SKM-1 treated with dmso at 0.1 percent for 144 hours (cell line): ENCODE results near the gene RAD51B.
"Not testable (repeated sequence)": the region's sequence is repeated elsewhere in the genome, so short reads cannot be mapped to it uniquely, and the experiment has no call there.

Experiments used
- DNase-seq: peaks from one replicate; lab custom pipeline; 2025; ENCODE audit not compliant: unreplicated experiment; lab: John Stamatoyannopoulos, UW

Gene RAD51B

GRCh38 chr14:68246074-68246785 lies 426.7 kb downstream of the RAD51B start:
- no peak for DNase-seq

- DNase-seq = no peak
These were observed 427.2 kb downstream of the RAD51B start for GRCh38 chr14:68246786-68247105.

GRCh38 chr14:68247274-68247673 lies 427.7 kb downstream of the RAD51B start:
- DNase-seq = no peak

- peak; percentile 7 for DNase-seq
These were observed 428.2 kb downstream of the RAD51B start for GRCh38 chr14:68247676-68248268.

- DNase-seq = no peak
These were observed 429.1 kb downstream of the RAD51B start for GRCh38 chr14:68248481-68249255.

GRCh38 chr14:68249661-68250451 lies 430.3 kb downstream of the RAD51B start:
- no peak for DNase-seq

- no peak for DNase-seq
These were observed 431.6 kb downstream of the RAD51B start for GRCh38 chr14:68250927-68251768.

GRCh38 chr14:68251769-68252100 lies 432.2 kb downstream of the RAD51B start:
- no peak for DNase-seq

- DNase-seq = no peak
These were observed 433.7 kb downstream of the RAD51B start for GRCh38 chr14:68253160-68253780.

GRCh38 chr14:68253878-68254528 lies 434.4 kb downstream of the RAD51B start:
- DNase-seq = no peak

- DNase-seq = no peak
These were observed 435.3 kb downstream of the RAD51B start for GRCh38 chr14:68254669-68255527.

- DNase-seq = no peak
These were observed 436.2 kb downstream of the RAD51B start for GRCh38 chr14:68255693-68256178.

GRCh38 chr14:68257969-68258368 lies 438.4 kb downstream of the RAD51B start:
- no peak for DNase-seq

- not testable (repeated sequence) for DNase-seq
These were observed 439.4 kb downstream of the RAD51B start for GRCh38 chr14:68258995-68259394.

GRCh38 chr14:68260121-68260520 lies 440.5 kb downstream of the RAD51B start:
- DNase-seq = no peak

GRCh38 chr14:68261092-68261842 lies 441.7 kb downstream of the RAD51B start:
- no peak for DNase-seq

- no peak for DNase-seq
These were observed 443.0 kb downstream of the RAD51B start for GRCh38 chr14:68262567-68262966.
